Mesodermal cell (in vitro differentiated cells): ENCODE results near the gene SEC14L1.
"Not testable (repeated sequence)": the region's sequence is repeated elsewhere in the genome, so short reads cannot be mapped to it uniquely, and the experiment has no call there.

Source experiments
- H3K27ac ChIP-seq: 2 replicates; pipeline ENCODE4 v1.7.0; 2013; ENCODE audit warnings: mild to moderate bottlenecking, low read depth, low read length, moderate library complexity; ENCODE audit not compliant: severe bottlenecking
- H3K36me3 ChIP-seq: 2 replicates; pipeline ENCODE4 v1.7.1; 2013; ENCODE audit warnings: mild to moderate bottlenecking, low read length, moderate library complexity; ENCODE audit not compliant: control insufficient read depth, insufficient read depth
- H3K4me1 ChIP-seq: one replicate; pipeline ENCODE4 v1.7.1; 2013; ENCODE audit warnings: mild to moderate bottlenecking, low read length; ENCODE audit not compliant: insufficient read depth, control insufficient read depth, poor library complexity, severe bottlenecking
- H3K4me3 ChIP-seq: 2 replicates; pipeline ENCODE4 v1.7.0; 2013; ENCODE audit warnings: low read length, control low read depth, mild to moderate bottlenecking; ENCODE audit not compliant: insufficient read depth, poor library complexity, severe bottlenecking; ENCODE audit errors: extremely low read depth
- H3K9me3 ChIP-seq: 2 replicates; pipeline ENCODE4 v1.7.1; 2013; ENCODE audit warnings: mild to moderate bottlenecking, low read length, moderate library complexity; ENCODE audit not compliant: control insufficient read depth
- WGBS, 2 experiments: methylation state at CpG; one replicate each; pipeline ENCODE4 v1.1.5; 2013; ENCODE audit warnings: missing lambda C conversion rate in 2 of 2; ENCODE audit not compliant: insufficient coverage in 2 of 2; 5-methylcytosine and 5-hydroxymethylcytosine counted together

SEC14L1 gene

GRCh38 chr17:77150196-77150595 is 9.4 kb downstream of the SEC14L1 start:
- WGBS, 2 experiments, result 90 to 96% methylated on average over 3 to 4 of the region's 5 CpGs
- Histone ChIP-seq H3K36me3 (peaks cover 76% of the 10 kb centered on the region), H3K4me1 (peaks cover 11% of the 10 kb centered on the region), H3K4me3 (no peak overlapping the region), H3K9me3 (no peaks in the 10 kb centered on the region), H3K27ac (no peak overlapping the region)

- Histone ChIP-seq H3K4me1 (peaks cover 1% of the 10 kb centered on the region), H3K4me3 (no peak overlapping the region), H3K9me3 (no peaks in the 10 kb centered on the region), H3K36me3 (peaks cover 80% of the 10 kb centered on the region), H3K27ac (no peak overlapping the region)
- 96 to 97% methylated on average over 3 to 4 of the region's 7 CpGs for WGBS, 2 experiments
Observed at GRCh38 chr17:77151186-77151585, 10.4 kb downstream of the SEC14L1 start.

GRCh38 chr17:77152056-77152455 is 11.3 kb downstream of the SEC14L1 start:
- WGBS, 2 experiments, result 92 to 97% methylated on average over 3 to 4 of the region's 6 CpGs
- H3K4me1 ChIP-seq, H3K27ac ChIP-seq, H3K9me3 ChIP-seq, H3K4me3 ChIP-seq: not testable (repeated sequence)
- peaks cover 74% of the 10 kb centered on the region for H3K36me3 ChIP-seq

- Histone ChIP-seq H3K27ac (no peak overlapping the region), H3K4me3 (no peak overlapping the region), H3K9me3 (no peaks in the 10 kb centered on the region), H3K36me3 (peaks cover 72% of the 10 kb centered on the region), H3K4me1 (no peaks in the 10 kb centered on the region)
- WGBS, 2 experiments, result 100% methylated on average over 1 of the region's 1 CpG
Observed at GRCh38 chr17:77153472-77153871, 12.7 kb downstream of the SEC14L1 start.

GRCh38 chr17:77153999-77154586 is 13.3 kb downstream of the SEC14L1 start:
- no peak overlapping the region for H3K27ac ChIP-seq
- WGBS, 2 experiments, result 93 to 98% methylated on average over 5 of the region's 8 CpGs
- H3K4me3 ChIP-seq, result no peak overlapping the region
- H3K4me1 ChIP-seq, result no peaks in the 10 kb centered on the region
- no peaks in the 10 kb centered on the region for H3K9me3 ChIP-seq
- peaks cover 68% of the 10 kb centered on the region for H3K36me3 ChIP-seq

GRCh38 chr17:77155125-77155524 is 14.4 kb downstream of the SEC14L1 start:
- peaks cover 60% of the 10 kb centered on the region for H3K36me3 ChIP-seq
- 88 to 94% methylated on average over 3 of the region's 3 CpGs for WGBS, 2 experiments
- H3K4me3 ChIP-seq, result no peak overlapping the region

GRCh38 chr17:77157766-77158165 is 17.0 kb downstream of the SEC14L1 start:
- WGBS, 2 experiments, result 100% methylated on average over 2 to 4 of the region's 6 CpGs
- not testable (repeated sequence) for H3K4me3 ChIP-seq, H3K27ac ChIP-seq, H3K9me3 ChIP-seq
- peaks cover 21% of the 10 kb centered on the region for H3K4me1 ChIP-seq
- peaks cover 51% of the 10 kb centered on the region for H3K36me3 ChIP-seq

More at GRCh38 chr17:77155125-77155524, 14.4 kb downstream of the SEC14L1 start:
- no peaks in the 10 kb centered on the region for H3K9me3 ChIP-seq
- H3K27ac ChIP-seq, result no peak overlapping the region
- peaks cover 6% of the 10 kb centered on the region for H3K4me1 ChIP-seq

- WGBS, 2 experiments, result 65 to 100% methylated on average over 2 to 5 of the region's 6 CpGs
- Histone ChIP-seq H3K9me3 (no peaks in the 10 kb centered on the region), H3K4me1 (peaks cover 45% of the 10 kb centered on the region), H3K36me3 (peaks cover 45% of the 10 kb centered on the region), H3K27ac (peak overlapping the region; percentile 82), H3K4me3 (no peak overlapping the region)
Observed at GRCh38 chr17:77160091-77160874, 19.5 kb downstream of the SEC14L1 start.

- no peak overlapping the region for H3K27ac ChIP-seq
- H3K4me1 ChIP-seq, result peaks cover 45% of the 10 kb centered on the region
- WGBS, 2 experiments, result 83 to 94% methylated on average over 2 to 5 of the region's 8 CpGs
- H3K4me3 ChIP-seq, result no peak overlapping the region
- peaks cover 3% of the 10 kb centered on the region for H3K9me3 ChIP-seq
- peaks cover 45% of the 10 kb centered on the region for H3K36me3 ChIP-seq
Observed at GRCh38 chr17:77160875-77161530, 20.2 kb downstream of the SEC14L1 start.

GRCh38 chr17:77161953-77162352 is 21.2 kb downstream of the SEC14L1 start:
- Histone ChIP-seq H3K4me1 (peaks cover 45% of the 10 kb centered on the region), H3K9me3 (peaks cover 11% of the 10 kb centered on the region), H3K4me3 (no peak overlapping the region), H3K27ac (no peak overlapping the region), H3K36me3 (peaks cover 50% of the 10 kb centered on the region)
- 91 to 95% methylated on average over 17 of the region's 17 CpGs for WGBS, 2 experiments
